Measurements from ENCODE around the gene PDP2. TPM values are rescaled to one million over a fixed set of nuclear protein-coding genes. Genes with fewer than 3 reads are reported as not detected.
"Not testable (repeated sequence)": the region's sequence is repeated elsewhere in the genome, so short reads cannot be mapped to it uniquely, and the experiment has no call there.

The PDP2 gene
- total RNA-seq, 1 experiment from 2014 or later, result 42.0 TPM

- ChIA-PET POLR2A (ENCODE audit: low non-redundant PET) (no interaction called here), CTCF (no interaction called here)
- DNase-seq (ENCODE audit: low spot score), result no peak
- no TSS peak for BruUV-seq (replicated peaks)
- Histone ChIP-seq H3K36me3 (ENCODE audit: insufficient read depth, low read length, poor library complexity, severe bottlenecking) (no peaks in the 10 kb centered on the region), H3K27ac (ENCODE audit: low read depth, low read length, poor library complexity, severe bottlenecking) (no peak overlapping the region), H3K27me3 (replicated peaks; ENCODE audit: insufficient read depth, low read depth, low read length, poor library complexity) (no peaks in the 10 kb centered on the region), H3K4me3 (ENCODE audit: low read depth, low read length, poor library complexity, severe bottlenecking) (no peak overlapping the region), H3K4me1 (ENCODE audit: insufficient read depth, low read length, poor library complexity, severe bottlenecking) (peaks cover 21% of the 10 kb centered on the region), H3K9me3 (ENCODE audit: low read depth, low read length, poor library complexity, severe bottlenecking) (no peaks in the 10 kb centered on the region)
- intact Hi-C loops (cut with micrococcal nuclease; ENCODE audit: unreplicated experiment), result no loop called here
- no peak for TF ChIP-seq EZH2 (IDR thresholded peaks at IDR 0.05; ENCODE audit: borderline replicate concordance, low read depth, low read length, poor library complexity, severe bottlenecking)
Measured at GRCh38 chr16:66932076-66932475, 51.8 kb downstream of the PDP2 start.

- intact Hi-C loops (cut with micrococcal nuclease; ENCODE audit: unreplicated experiment), result no loop called here
- TF ChIP-seq CTCF (conservative IDR thresholded peaks at IDR 0.05; ENCODE audit: low read depth, low read length), result no peak
- TF ChIP-seq EZH2 (IDR thresholded peaks at IDR 0.05; ENCODE audit: borderline replicate concordance, low read depth, low read length, poor library complexity, severe bottlenecking), result no peak
- no peak for DNase-seq (ENCODE audit: low spot score)
- BruUV-seq (replicated peaks), result TSS peak; percentile 62
- H3K9me3 ChIP-seq (ENCODE audit: low read depth, low read length, poor library complexity, severe bottlenecking), result no peaks in the 10 kb centered on the region
- peak overlapping the region; percentile 80 for H3K4me3 ChIP-seq (ENCODE audit: low read depth, low read length, poor library complexity, severe bottlenecking)
- POLR2A ChIA-PET (ENCODE audit: low non-redundant PET), result interaction anchor here (0.6 kb wide), 1 partner anchor 156 kb away, joined by 3 read pairs; no protein-coding TSS in a partner anchor
- no peaks in the 10 kb centered on the region for H3K36me3 ChIP-seq (ENCODE audit: insufficient read depth, low read length, poor library complexity, severe bottlenecking)
- H3K4me1 ChIP-seq (ENCODE audit: insufficient read depth, low read length, poor library complexity, severe bottlenecking), result peaks cover 21% of the 10 kb centered on the region
- CTCF ChIA-PET, result no interaction called here
- H3K27me3 ChIP-seq (replicated peaks; ENCODE audit: insufficient read depth, low read depth, low read length, poor library complexity), result no peaks in the 10 kb centered on the region
- H3K27ac ChIP-seq (ENCODE audit: low read depth, low read length, poor library complexity, severe bottlenecking), result peak overlapping the region; percentile 92
Measured at GRCh38 chr16:66933776-66934137, 53.4 kb downstream of the PDP2 start.

GRCh38 chr16:66934138-66934838 is 54.0 kb downstream of the PDP2 start, which contains the start of gene CIAO2B:
Gene CIAO2B, minus strand, starts transcription at chr16:66934402. Its CDS starts 38 bp downstream, at chr16:66934364.
- Histone ChIP-seq H3K4me1 (ENCODE audit: insufficient read depth, low read length, poor library complexity, severe bottlenecking) (peaks cover 21% of the 10 kb centered on the region), H3K4me3 (ENCODE audit: low read depth, low read length, poor library complexity, severe bottlenecking) (peak within 1 kb of the TSS; percentile 80), H3K36me3 (ENCODE audit: insufficient read depth, low read length, poor library complexity, severe bottlenecking) (peaks cover 4% of the 10 kb centered on the region), H3K27me3 (replicated peaks; ENCODE audit: insufficient read depth, low read depth, low read length, poor library complexity) (no peaks in the 10 kb centered on the region), H3K9me3 (ENCODE audit: low read depth, low read length, poor library complexity, severe bottlenecking) (no peaks in the 10 kb centered on the region), H3K27ac (ENCODE audit: low read depth, low read length, poor library complexity, severe bottlenecking) (peak within 1 kb of the TSS; percentile 92)
- intact Hi-C loops (cut with micrococcal nuclease; ENCODE audit: unreplicated experiment), result no loop called here
- DNase-seq (ENCODE audit: low spot score), result peak; percentile 93
- ChIA-PET CTCF (no interaction called here), POLR2A (ENCODE audit: low non-redundant PET) (no interaction called here)
- BruUV-seq (replicated peaks), result no TSS peak
- TF ChIP-seq CTCF (conservative IDR thresholded peaks at IDR 0.05; ENCODE audit: low read depth, low read length) (no peak), EZH2 (IDR thresholded peaks at IDR 0.05; ENCODE audit: borderline replicate concordance, low read depth, low read length, poor library complexity, severe bottlenecking) (no peak)

GRCh38 chr16:66934839-66935313 is 54.6 kb downstream of the PDP2 start:
- H3K27ac ChIP-seq (ENCODE audit: low read depth, low read length, poor library complexity, severe bottlenecking), result peak overlapping the region; percentile 92
- POLR2A ChIA-PET (ENCODE audit: low non-redundant PET), result not testable (repeated sequence)

More at GRCh38 chr16:66934839-66935313, 54.6 kb downstream of the PDP2 start:
- H3K4me1 ChIP-seq (ENCODE audit: insufficient read depth, low read length, poor library complexity, severe bottlenecking), result peaks cover 21% of the 10 kb centered on the region
- H3K36me3 ChIP-seq (ENCODE audit: insufficient read depth, low read length, poor library complexity, severe bottlenecking); CTCF ChIA-PET; H3K9me3 ChIP-seq (ENCODE audit: low read depth, low read length, poor library complexity, severe bottlenecking); H3K27me3 ChIP-seq (replicated peaks; ENCODE audit: insufficient read depth, low read depth, low read length, poor library complexity); DNase-seq (ENCODE audit: low spot score); intact Hi-C loops (cut with micrococcal nuclease; ENCODE audit: unreplicated experiment): not testable (repeated sequence)
- TSS peak; percentile 57 for BruUV-seq (replicated peaks)
- peak overlapping the region; percentile 80 for H3K4me3 ChIP-seq (ENCODE audit: low read depth, low read length, poor library complexity, severe bottlenecking)
